ENCODE results near the gene SCLT1. TPM values are rescaled to one million over a fixed set of nuclear protein-coding genes. Genes with fewer than 3 reads are reported as not detected.

Gene SCLT1
- total and polyA plus RNA-seq, 2 donors (not counting 1 experiment from before 2014, with no cell fraction given) = 3.5 to 27.2 TPM

GRCh38 chr4:128908735-128909134 is 184.6 kb downstream of the SCLT1 start:
- Histone ChIP-seq H2AFZ (ENCODE audit: insufficient read depth, low read depth, low read length, poor library complexity, severe bottlenecking) (no peak overlapping the region), H3K9me3 (ENCODE audit: control extremely low read depth in 1 of 3, control insufficient read depth in 2 of 3, insufficient read depth in 1 of 3, low read length in 2 of 3) (no peaks in the 10 kb centered on the region), H3K36me3 (replicated peaks in 1 of 2; ENCODE audit: control extremely low read depth in 1 of 2, control insufficient read depth in 1 of 2, extremely low read depth in 1 of 2, insufficient read depth in 2 of 2, low read length in 1 of 2) (no peaks in the 10 kb centered on the region), H3K4me1 (ENCODE audit: control insufficient read depth in 2 of 2, insufficient read depth in 2 of 2, low read length in 2 of 2) (no peaks in the 10 kb centered on the region), H3K27me3 (replicated peaks in 1 of 4; ENCODE audit: control extremely low read depth in 1 of 4, control insufficient read depth in 3 of 4, insufficient read depth in 4 of 4, low read length in 3 of 4) (no peaks in the 10 kb centered on the region), H3K79me2 (ENCODE audit: control insufficient read depth, insufficient read depth, low read length) (no peaks in the 10 kb centered on the region), H3K9ac (ENCODE audit: low read length) (no peak overlapping the region), H3K4me2 (replicated peaks; ENCODE audit: low read depth, low read length, poor library complexity, severe bottlenecking) (no peak overlapping the region), H4K20me1 (ENCODE audit: control insufficient read depth, insufficient read depth, low read length, poor library complexity, severe bottlenecking) (no peaks in the 10 kb centered on the region), H3K4me3 (ENCODE audit: control extremely low read depth in 1 of 5, extremely low read depth in 1 of 5, insufficient read depth in 1 of 5, low read depth in 2 of 5, low read length in 4 of 5) (no peak overlapping the region), H3K27ac (ENCODE audit: low read length in 2 of 2) (no peak overlapping the region)
- WGBS (ENCODE audit: insufficient coverage) = 100% methylated on average over 1 of the region's 5 CpGs
- intact Hi-C loops (cut with micrococcal nuclease) = no loop called here
- Mint-ChIP-seq H3K27ac (no peak overlapping the region), H3K4me3 (no peak overlapping the region), H3K9me3 (ENCODE audit: insufficient read depth) (no peaks in the 10 kb centered on the region), H3K4me1 (no peaks in the 10 kb centered on the region), H3K27me3 (no peaks in the 10 kb centered on the region)
- ATAC-seq (ENCODE audit: low read depth) = no peak
- no peak for DNase-seq
- TF ChIP-seq CTCF (IDR thresholded peaks at IDR 0.05) (no peak), EZH2 (IDR thresholded peaks at IDR 0.05; ENCODE audit: borderline replicate concordance, insufficient read depth, low read depth, low read length, poor library complexity, severe bottlenecking) (no peak)
- ChIA-PET CTCF (no interaction called here), POLR2A (no interaction called here)

GRCh38 chr4:128907981-128908380 is 185.4 kb downstream of the SCLT1 start:
- no peaks in the 10 kb centered on the region for H3K4me1 Mint-ChIP-seq
- no peaks in the 10 kb centered on the region for H3K36me3 ChIP-seq (replicated peaks in 1 of 2; ENCODE audit: control extremely low read depth in 1 of 2, control insufficient read depth in 1 of 2, extremely low read depth in 1 of 2, insufficient read depth in 2 of 2, low read length in 1 of 2)
- POLR2A ChIA-PET = no interaction called here

More at GRCh38 chr4:128907981-128908380, 185.4 kb downstream of the SCLT1 start:
- H3K9me3 ChIP-seq (ENCODE audit: control extremely low read depth in 1 of 3, control insufficient read depth in 2 of 3, insufficient read depth in 1 of 3, low read length in 2 of 3) = no peaks in the 10 kb centered on the region
- H4K20me1 ChIP-seq (ENCODE audit: control insufficient read depth, insufficient read depth, low read length, poor library complexity, severe bottlenecking) = no peaks in the 10 kb centered on the region
- H3K4me3 ChIP-seq (ENCODE audit: control extremely low read depth in 1 of 5, extremely low read depth in 1 of 5, insufficient read depth in 1 of 5, low read depth in 2 of 5, low read length in 4 of 5) = no peak overlapping the region
- Mint-ChIP-seq H3K9me3 (ENCODE audit: insufficient read depth) (no peaks in the 10 kb centered on the region), H3K27ac (no peak overlapping the region), H3K27me3 (no peaks in the 10 kb centered on the region), H3K4me3 (no peak overlapping the region)
- intact Hi-C loops (cut with micrococcal nuclease) = no loop called here
- no peaks in the 10 kb centered on the region for H3K4me1 ChIP-seq (ENCODE audit: control insufficient read depth in 2 of 2, insufficient read depth in 2 of 2, low read length in 2 of 2)
- no peak overlapping the region for H3K27ac ChIP-seq (ENCODE audit: low read length in 2 of 2)
- no peak overlapping the region for H3K4me2 ChIP-seq (replicated peaks; ENCODE audit: low read depth, low read length, poor library complexity, severe bottlenecking)
- CTCF ChIA-PET = no interaction called here
- TF ChIP-seq CTCF (IDR thresholded peaks at IDR 0.05) = no peak
- no peak for TF ChIP-seq EZH2 (IDR thresholded peaks at IDR 0.05; ENCODE audit: borderline replicate concordance, insufficient read depth, low read depth, low read length, poor library complexity, severe bottlenecking)
- H3K27me3 ChIP-seq (replicated peaks in 1 of 4; ENCODE audit: control extremely low read depth in 1 of 4, control insufficient read depth in 3 of 4, insufficient read depth in 4 of 4, low read length in 3 of 4) = no peaks in the 10 kb centered on the region
- no peak for ATAC-seq (ENCODE audit: low read depth)
- H3K79me2 ChIP-seq (ENCODE audit: control insufficient read depth, insufficient read depth, low read length) = no peaks in the 10 kb centered on the region
- H2AFZ ChIP-seq (ENCODE audit: insufficient read depth, low read depth, low read length, poor library complexity, severe bottlenecking) = no peak overlapping the region
- WGBS (ENCODE audit: insufficient coverage) = no CpG with 5 or more reads among the region's 2 CpGs
- no peak for DNase-seq
- H3K9ac ChIP-seq (ENCODE audit: low read length) = no peak overlapping the region

All from B cell (primary cell).